ENCODE measurements around the gene MYO5A. TPM values are rescaled to one million over a fixed set of nuclear protein-coding genes. Genes with fewer than 3 reads are reported as not detected.

MYO5A gene
- polyA plus RNA-seq, 3 donors = 6.9 to 33.5 (median 16.6) TPM

DNA sequence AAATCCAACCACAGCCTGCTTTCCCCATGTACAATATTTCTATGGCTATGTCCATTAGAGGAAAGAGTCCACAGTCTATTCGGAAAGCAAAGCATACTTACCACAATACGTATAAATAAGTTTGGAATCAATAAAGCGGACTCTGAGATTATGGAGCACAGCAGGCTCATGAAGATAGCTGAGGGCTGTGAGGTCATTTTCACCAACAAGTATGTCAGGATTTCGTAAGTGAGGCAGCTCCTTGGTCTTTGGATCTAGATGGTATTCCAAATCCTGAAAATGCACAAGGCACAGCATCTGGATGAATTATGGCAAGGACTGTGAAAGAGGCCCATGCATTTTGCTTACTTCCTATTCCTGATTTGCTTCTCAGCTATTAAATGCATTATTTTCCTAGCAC, 100.4 kb downstream of the MYO5A start:
- peaks cover 36% of the 10 kb centered on the region for H4K20me1 ChIP-seq (ENCODE audit: insufficient read depth, low read length)
- no peak overlapping the region for H3K27ac ChIP-seq (ENCODE audit: low read depth in 1 of 2, low read length in 2 of 2)
- Mint-ChIP-seq H3K9me3 (no peaks in the 10 kb centered on the region), H3K27me3 (ENCODE audit: low read depth in 3 of 3) (no peaks in the 10 kb centered on the region), H3K4me3 (no peak overlapping the region), H3K4me1 (peaks cover 4% of the 10 kb centered on the region), H3K36me3 (peaks cover 52 to 59% of the 10 kb centered on the region in 2 donors), H3K27ac (no peak overlapping the region)
- H3K36me3 ChIP-seq (replicated peaks in 1 of 2; ENCODE audit: control insufficient read depth in 1 of 2, insufficient read depth in 2 of 2, low read length in 2 of 2) = peaks cover 36 to 74% of the 10 kb centered on the region in 2 donors
- H3K79me2 ChIP-seq (ENCODE audit: insufficient read depth, low read length) = peaks cover 17% of the 10 kb centered on the region
- no peaks in the 10 kb centered on the region for H3K4me1 ChIP-seq (ENCODE audit: control insufficient read depth in 1 of 2, insufficient read depth in 2 of 2, low read length in 2 of 2)
- H2AFZ ChIP-seq (ENCODE audit: insufficient read depth, low read depth, low read length, poor library complexity, severe bottlenecking) = no peak overlapping the region
- no peaks in the 10 kb centered on the region for H3K9me3 ChIP-seq (replicated peaks in 1 of 2; ENCODE audit: control insufficient read depth in 1 of 2, insufficient read depth in 1 of 2, low read length in 2 of 2)
- H3K4me2 ChIP-seq (replicated peaks; ENCODE audit: extremely low read depth, low read length, poor library complexity, severe bottlenecking) = no peak overlapping the region
- WGBS (ENCODE audit: insufficient coverage) = 100% methylated on average over 2 of the region's 4 CpGs
- intact Hi-C loops (cut with micrococcal nuclease) = no loop called here
- TF ChIP-seq CTCF (IDR thresholded peaks at IDR 0.05) = no peak
- DNase-seq = no peak
- no peak overlapping the region for H3K4me3 ChIP-seq (replicated peaks in 1 of 3; ENCODE audit: low read depth in 2 of 3, low read length in 3 of 3)
- H3K9ac ChIP-seq (ENCODE audit: insufficient read depth, low read length, poor library complexity, severe bottlenecking) = no peak overlapping the region
- no peaks in the 10 kb centered on the region for H3K27me3 ChIP-seq (ENCODE audit: control insufficient read depth in 2 of 2, insufficient read depth in 2 of 2, low read length in 2 of 2)

GRCh38 chr15:52427804-52428203, 100.9 kb downstream of the MYO5A start:
- H4K20me1 ChIP-seq (ENCODE audit: insufficient read depth, low read length) = peaks cover 36% of the 10 kb centered on the region
- H3K4me1 ChIP-seq (ENCODE audit: control insufficient read depth in 1 of 2, insufficient read depth in 2 of 2, low read length in 2 of 2) = no peaks in the 10 kb centered on the region
- peaks cover 4% of the 10 kb centered on the region for H3K4me1 Mint-ChIP-seq
- H3K4me3 ChIP-seq (replicated peaks in 1 of 3; ENCODE audit: low read depth in 2 of 3, low read length in 3 of 3) = no peak overlapping the region
- no peaks in the 10 kb centered on the region for H3K9me3 ChIP-seq (replicated peaks in 1 of 2; ENCODE audit: control insufficient read depth in 1 of 2, insufficient read depth in 1 of 2, low read length in 2 of 2)
- H3K9me3 Mint-ChIP-seq = no peaks in the 10 kb centered on the region
- intact Hi-C loops (cut with micrococcal nuclease) = no loop called here
- H3K36me3 ChIP-seq (replicated peaks in 1 of 2; ENCODE audit: control insufficient read depth in 1 of 2, insufficient read depth in 2 of 2, low read length in 2 of 2) = peaks cover 37 to 76% of the 10 kb centered on the region in 2 donors
- no peak overlapping the region for H3K9ac ChIP-seq (ENCODE audit: insufficient read depth, low read length, poor library complexity, severe bottlenecking)
- no peaks in the 10 kb centered on the region for H3K27me3 ChIP-seq (ENCODE audit: control insufficient read depth in 2 of 2, insufficient read depth in 2 of 2, low read length in 2 of 2)
- H3K4me2 ChIP-seq (replicated peaks; ENCODE audit: extremely low read depth, low read length, poor library complexity, severe bottlenecking) = no peak overlapping the region
- no peak for TF ChIP-seq CTCF (IDR thresholded peaks at IDR 0.05)
- no peak overlapping the region for H2AFZ ChIP-seq (ENCODE audit: insufficient read depth, low read depth, low read length, poor library complexity, severe bottlenecking)
- H3K27ac Mint-ChIP-seq = no peak overlapping the region
- H3K4me3 Mint-ChIP-seq = no peak overlapping the region
- WGBS (ENCODE audit: insufficient coverage) = no CpG with 5 or more reads among the region's 3 CpGs
- no peak overlapping the region for H3K27ac ChIP-seq (ENCODE audit: low read depth in 1 of 2, low read length in 2 of 2)
- peaks cover 15% of the 10 kb centered on the region for H3K79me2 ChIP-seq (ENCODE audit: insufficient read depth, low read length)
- no peaks in the 10 kb centered on the region for H3K27me3 Mint-ChIP-seq (ENCODE audit: low read depth in 3 of 3)
- H3K36me3 Mint-ChIP-seq = peaks cover 55 to 64% of the 10 kb centered on the region in 2 donors
- no peak for DNase-seq
